DND-41 (cell line): ENCODE data around the gene PLXNA3.

ENCODE experiments used
- ATAC-seq: fragments of 200-7000 bp; cut with Tn5 transposase; 3 replicates; pipeline ENCODE4 v1.9.1; 2021; ENCODE audit warnings: low read depth; ENCODE audit not compliant: insufficient read depth
- DNase-seq: peaks from one replicate; pipeline ENCODE4 v3.0.0-alpha.2; 2020
- H2AFZ ChIP-seq: 2 replicates; pipeline ENCODE4 v1.6.0; 2012; ENCODE audit warnings: low read depth, low read length
- H3K27ac ChIP-seq: 2 replicates; pipeline ENCODE4 v1.5.1; 2012; ENCODE audit warnings: low read length, inconsistent platforms
- H3K27me3 ChIP-seq: fragments of 200-600 bp; sonication (generic); 2 replicates; pipeline ENCODE4 v1.6.0; 2012; ENCODE audit warnings: low read length, mild to moderate bottlenecking, inconsistent platforms; ENCODE audit not compliant: insufficient read depth, poor library complexity
- H3K36me3 ChIP-seq: 2 replicates; pipeline ENCODE4 v1.5.1; 2012; ENCODE audit warnings: low read length, inconsistent platforms; ENCODE audit not compliant: insufficient read depth
- H3K4me1 ChIP-seq: 2 replicates; pipeline ENCODE4 v1.5.1; 2012; ENCODE audit warnings: mild to moderate bottlenecking, low read length; ENCODE audit not compliant: insufficient read depth
- H3K4me2 ChIP-seq: 2 replicates; pipeline ENCODE4 v1.6.0; 2012; ENCODE audit warnings: mild to moderate bottlenecking, moderate library complexity, low read length, inconsistent platforms; ENCODE audit not compliant: insufficient read depth
- H3K4me3 ChIP-seq, 2 experiments: fragments of 200-600 bp in 1 of 2; shearing (Covaris generic) in 1 of 2; 2 replicates each; pipeline ENCODE4 v1.5.1; 2012 to 2016; ENCODE audit warnings: inconsistent platforms in 2 of 2, low read length in 2 of 2, mild to moderate bottlenecking in 2 of 2, low read depth in 1 of 2, moderate library complexity in 1 of 2
- H3K79me2 ChIP-seq: 2 replicates; pipeline ENCODE4 v1.6.0; 2012; ENCODE audit warnings: low read length, inconsistent platforms; ENCODE audit not compliant: insufficient read depth
- H3K9ac ChIP-seq: 2 replicates; pipeline ENCODE4 v1.6.0; 2012; ENCODE audit warnings: low read depth, mild to moderate bottlenecking, inconsistent platforms, low read length, moderate library complexity
- H3K9me3 ChIP-seq: 2 replicates; pipeline ENCODE4 v1.5.1; 2012; ENCODE audit warnings: low read length, moderate library complexity, mild to moderate bottlenecking, inconsistent platforms; ENCODE audit not compliant: insufficient read depth, severe bottlenecking
- H4K20me1 ChIP-seq: 2 replicates; pipeline ENCODE4 v1.6.0; 2012; ENCODE audit warnings: low read length; ENCODE audit not compliant: insufficient read depth
- CTCF ChIP-seq: IDR thresholded peaks from 2 replicates; pipeline ENCODE4 v1.5.1; 2012; ENCODE audit warnings: borderline replicate concordance, low read length, moderate library complexity, mild to moderate bottlenecking; ENCODE audit not compliant: poor library complexity, severe bottlenecking; ENCODE audit errors: extremely low read depth
- EZH2 ChIP-seq: IDR thresholded peaks from 3 replicates; pipeline ENCODE4 v1.6.1; 2012; ENCODE audit warnings: borderline replicate concordance, low read depth, mild to moderate bottlenecking, moderate library complexity, low read length, inconsistent platforms; ENCODE audit not compliant: severe bottlenecking

The PLXNA3 gene

GRCh38 chrX:154502989-154503388 is 44.9 kb downstream of the PLXNA3 start:
- ATAC-seq, result no peak
- H3K9me3 ChIP-seq, result no peaks in the 10 kb centered on the region

GRCh38 chrX:154505734-154506133 is 47.7 kb downstream of the PLXNA3 start:
- no peak overlapping the region for H3K4me3 ChIP-seq
- no peaks in the 10 kb centered on the region for H4K20me1 ChIP-seq
- ATAC-seq, result no peak
- no peak overlapping the region for H3K27ac ChIP-seq
- DNase-seq, result no peak
- TF ChIP-seq CTCF, result no peak
- no peak for TF ChIP-seq EZH2
- no peaks in the 10 kb centered on the region for H3K79me2 ChIP-seq
- no peak overlapping the region for H2AFZ ChIP-seq
- no peaks in the 10 kb centered on the region for H3K27me3 ChIP-seq
- no peak overlapping the region for H3K4me2 ChIP-seq
- peaks cover 22% of the 10 kb centered on the region for H3K36me3 ChIP-seq
- H3K9ac ChIP-seq, result no peak overlapping the region
- H3K9me3 ChIP-seq, result no peaks in the 10 kb centered on the region
- no peaks in the 10 kb centered on the region for H3K4me1 ChIP-seq

More at GRCh38 chrX:154502989-154503388, 44.9 kb downstream of the PLXNA3 start:
- Histone ChIP-seq H3K79me2 (no peaks in the 10 kb centered on the region), H3K4me3 (no peak overlapping the region), H2AFZ (no peak overlapping the region), H3K36me3 (peaks cover 19% of the 10 kb centered on the region; the same call in 1 of the 2 replicates), H3K27me3 (no peaks in the 10 kb centered on the region), H3K4me2 (no peak overlapping the region), H3K27ac (no peak overlapping the region), H4K20me1 (no peaks in the 10 kb centered on the region), H3K9ac (no peak overlapping the region), H3K4me1 (no peaks in the 10 kb centered on the region)
- DNase-seq, result no peak
- TF ChIP-seq EZH2, result no peak
- no peak for TF ChIP-seq CTCF

DNA sequence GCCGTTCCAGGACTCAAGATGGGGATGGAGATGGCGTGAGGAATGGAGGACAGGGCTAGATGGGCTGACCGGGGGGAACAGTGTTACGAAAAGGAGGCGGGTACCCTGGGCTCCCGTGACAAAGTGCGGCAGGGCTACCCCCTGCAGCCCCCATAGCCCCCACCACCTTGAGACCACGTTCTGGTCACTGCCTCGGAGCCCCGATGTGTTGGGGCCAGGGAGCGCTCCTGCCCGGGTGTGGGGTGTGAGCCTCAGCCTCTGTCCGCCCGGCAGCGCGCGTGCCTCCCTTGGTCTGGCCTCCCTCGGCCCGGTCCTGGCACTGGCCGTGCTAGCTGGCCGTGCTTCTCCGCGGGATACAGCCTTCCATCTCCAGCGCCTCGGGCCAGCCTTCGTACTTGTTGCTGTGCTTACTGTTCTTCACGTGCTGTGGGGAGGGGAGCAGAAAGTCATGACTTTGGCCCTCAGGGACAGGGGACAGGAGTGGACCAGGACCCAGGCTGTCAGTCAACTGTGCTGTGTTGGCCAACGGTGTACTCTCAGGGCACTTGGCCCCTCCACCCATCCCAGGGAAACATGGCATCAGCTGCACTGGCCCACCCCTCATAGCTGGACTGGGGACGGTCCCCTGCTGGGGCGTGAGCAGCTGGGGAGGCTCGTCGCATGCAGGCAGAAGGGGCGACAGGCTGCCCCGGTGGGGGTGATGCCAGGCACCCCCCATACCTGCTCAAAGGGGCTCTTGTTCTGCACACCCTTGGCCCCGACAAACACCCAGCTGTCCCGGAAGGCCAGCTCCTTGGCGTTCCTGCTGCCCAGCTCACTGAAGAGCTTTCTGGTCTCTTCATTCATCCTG is 48.6 kb downstream of the PLXNA3 start:
- DNase-seq, result no peak
- Histone ChIP-seq H3K36me3 (peaks cover 22% of the 10 kb centered on the region), H3K4me2 (no peak overlapping the region), H3K9me3 (no peaks in the 10 kb centered on the region), H3K27me3 (no peaks in the 10 kb centered on the region), H3K79me2 (no peaks in the 10 kb centered on the region), H4K20me1 (no peaks in the 10 kb centered on the region), H3K27ac (no peak overlapping the region), H3K4me1 (peaks cover 2% of the 10 kb centered on the region; the same call in 1 of the 2 replicates), H3K9ac (no peak overlapping the region), H2AFZ (no peak overlapping the region), H3K4me3 (no peak overlapping the region)
- ATAC-seq, result no peak
- TF ChIP-seq CTCF, result no peak
- TF ChIP-seq EZH2, result no peak
